HG02623 (cell line): Measurements from ENCODE around the gene TICRR.

ENCODE experiments used
- ATAC-seq: cut with Tn5 transposase; IDR thresholded peaks from one replicate; pipeline ENCODE4 v1.9.1; 2021; ENCODE audit warnings: moderate library complexity; ENCODE audit not compliant: unreplicated experiment

TICRR gene

DNA sequence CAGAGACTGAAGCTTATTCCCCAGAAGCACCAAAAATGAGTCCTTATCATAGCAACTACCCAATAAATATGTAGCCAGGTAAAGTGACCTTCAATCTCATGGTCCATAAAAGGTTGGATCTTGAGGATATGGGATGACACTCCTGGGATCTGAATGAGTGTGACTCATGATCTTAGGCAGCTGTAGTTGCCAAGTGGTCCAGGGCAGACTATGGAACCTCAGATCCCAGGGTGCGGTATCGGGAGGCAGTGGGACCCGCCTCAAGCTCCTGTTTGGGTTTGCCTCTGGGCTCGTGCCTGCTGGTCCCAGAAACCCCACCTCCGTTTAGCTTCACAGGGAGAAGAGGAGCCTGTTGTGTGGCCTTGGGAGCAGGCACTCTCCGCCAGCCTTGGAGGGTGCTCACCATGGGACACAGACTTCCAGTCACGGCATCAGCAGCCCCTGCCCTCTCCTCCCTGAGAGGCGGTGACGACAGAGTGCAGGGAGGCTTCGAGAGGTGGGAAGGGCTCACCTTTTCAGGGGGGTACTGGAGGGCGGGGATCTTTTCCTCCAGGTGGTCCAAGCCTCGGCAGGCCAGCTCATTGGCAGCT lies 95.8 kb downstream of the TICRR start:
- no peak for ATAC-seq

DNA sequence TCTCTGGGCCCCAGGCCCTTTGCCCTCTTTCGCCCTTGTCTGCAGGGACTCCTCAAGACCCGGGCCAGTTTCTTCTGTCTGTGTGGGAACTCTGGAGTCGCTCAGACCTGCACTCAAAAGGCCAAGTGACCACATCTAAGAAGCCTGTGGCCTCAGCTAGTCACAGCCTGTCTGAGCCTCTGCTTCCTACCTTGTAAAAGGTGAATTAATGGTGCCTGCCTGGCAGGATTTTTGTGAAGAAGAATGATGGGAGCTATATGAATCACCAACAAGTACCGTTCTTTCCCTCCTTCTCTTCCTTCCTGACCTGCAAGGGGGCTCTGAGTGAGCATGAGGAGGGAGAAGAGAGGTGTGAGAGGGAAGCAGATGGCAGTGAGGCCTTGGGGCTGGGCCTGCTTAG lies 96.4 kb downstream of the TICRR start:
- no peak for ATAC-seq

DNA sequence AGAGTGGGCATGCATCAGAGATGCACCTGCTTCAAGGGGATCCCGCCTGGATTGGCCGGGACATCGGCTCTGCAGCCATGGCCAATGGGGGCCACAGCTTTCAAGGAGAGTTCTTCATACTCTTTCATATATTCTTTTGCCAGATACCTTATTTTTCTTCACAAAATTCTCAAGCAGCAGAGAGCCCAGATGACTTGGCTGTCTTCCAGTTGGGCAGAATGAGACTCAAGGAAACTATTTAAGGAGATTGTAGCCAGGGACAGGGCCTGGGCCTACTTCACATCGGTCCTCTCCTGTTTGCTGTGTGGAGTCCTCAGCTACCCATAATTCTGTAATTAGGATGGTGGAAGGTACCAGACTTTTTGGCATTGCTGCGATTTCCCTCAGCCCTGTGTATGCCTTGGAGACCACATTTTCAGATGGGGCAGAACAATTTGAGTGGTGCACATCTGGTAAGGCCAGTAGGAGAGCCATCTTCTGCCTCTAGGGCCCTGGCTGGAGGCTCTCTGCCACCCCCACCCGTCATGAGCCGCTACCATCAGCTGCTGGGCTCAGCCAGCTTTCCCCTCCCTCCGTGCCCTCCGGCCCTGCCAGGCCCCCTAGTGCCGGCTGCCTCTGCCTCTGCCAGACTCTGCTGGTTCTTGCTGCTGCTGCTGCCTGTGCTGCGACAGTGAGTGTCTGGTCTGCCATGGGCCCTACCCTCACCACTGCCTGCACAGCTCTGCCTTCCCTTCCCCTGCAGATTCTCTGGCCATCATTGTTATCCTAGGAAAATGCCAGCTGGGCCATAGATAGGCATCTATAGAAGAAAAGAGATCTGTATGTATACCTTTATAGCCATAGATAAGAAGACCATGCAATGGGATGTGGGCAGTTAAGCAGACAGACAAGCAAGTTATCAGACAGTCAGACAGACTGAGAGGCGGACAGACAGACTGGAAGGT lies 97.2 kb downstream of the TICRR start:
- ATAC-seq, result no peak

DNA sequence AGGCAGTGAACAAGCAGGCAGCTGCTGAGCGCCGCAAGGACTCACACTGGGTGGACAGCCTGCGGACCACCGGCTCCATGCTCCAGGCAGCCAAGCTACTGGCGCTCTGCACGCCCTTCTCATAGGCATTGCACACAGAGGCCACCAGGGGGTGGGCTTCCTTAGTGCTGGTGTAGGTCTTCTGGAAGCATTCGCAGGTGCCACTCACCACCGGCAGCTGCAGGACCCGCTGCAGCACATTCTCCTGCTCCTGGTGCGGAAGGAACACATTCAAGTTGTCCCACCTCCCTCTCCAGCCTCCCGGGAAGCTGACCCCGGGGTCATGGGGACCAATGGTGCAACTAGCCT lies 97.9 kb downstream of the TICRR start:
- ATAC-seq, result no peak

DNA sequence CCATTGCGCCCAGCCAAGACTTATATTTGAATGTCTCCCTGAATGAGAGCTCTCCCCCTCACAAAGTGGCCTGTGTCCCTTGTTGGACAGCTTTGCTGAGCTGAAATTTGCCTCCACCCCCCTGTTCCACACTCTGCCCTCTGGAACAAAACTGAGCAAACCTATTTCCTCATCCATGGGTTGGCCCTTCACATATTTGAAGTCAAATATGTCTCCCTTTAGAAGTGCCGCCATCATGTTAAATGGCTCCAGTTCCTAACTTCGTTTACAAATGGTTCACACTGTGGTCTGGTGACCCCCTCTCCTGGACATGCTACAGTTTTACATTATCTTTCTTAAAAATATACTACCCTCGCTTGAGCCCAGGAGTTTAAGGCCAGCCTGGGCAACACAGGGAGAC lies 99.3 kb downstream of the TICRR start:
- no peak for ATAC-seq

- no peak for ATAC-seq
These were observed 100.3 kb downstream of the TICRR start for GRCh38 chr15:89675606-89676005.

GRCh38 chr15:89677381-89677780 lies 102.1 kb downstream of the TICRR start:
- no peak for ATAC-seq
